Activated CD8-positive, alpha-beta T cell treated with anti-CD3 and anti-CD28 coated beads for 36 hours (primary cell): ENCODE data around the gene ZBTB16. TPM values are rescaled to one million over a fixed set of nuclear protein-coding genes. Genes with fewer than 3 reads are reported as not detected.

Experiments
- ATAC-seq: fragments of 200-7000 bp; cut with Tn5 transposase; one replicate; pipeline ENCODE4 v1.10.0; 2021; ENCODE audit warnings: mild to moderate bottlenecking, moderate library complexity
- CTCF ChIA-PET: fragments of 350-600 bp; sonication (Branson Sonifier 250); formaldehyde crosslinking; loops from one replicate; lab custom pipeline; 2021; ENCODE audit warnings: antibody characterized with exemption; lab: Charles Lee
- POLR2A ChIA-PET: fragments of 350-600 bp; sonication (Branson Sonifier 250); formaldehyde crosslinking; loops from one replicate; lab custom pipeline; 2021; ENCODE audit warnings: antibody characterized with exemption; lab: Charles Lee
- DNase-seq: peaks from one replicate; pipeline ENCODE4 v3.0.0-alpha.2; 2020
- H3K27ac Mint-ChIP-seq: one replicate; pipeline ENCODE4 v1.8.0; 2021; ENCODE audit warnings: mild to moderate bottlenecking, mixed read lengths
- H3K27me3 Mint-ChIP-seq: one replicate; pipeline ENCODE4 v1.8.0; 2021; ENCODE audit warnings: mixed read lengths
- H3K36me3 Mint-ChIP-seq: one replicate; pipeline ENCODE4 v1.8.0; 2021; ENCODE audit warnings: low read depth, mixed read lengths
- H3K4me1 Mint-ChIP-seq: one replicate; pipeline ENCODE4 v1.8.0; 2021; ENCODE audit warnings: low read depth, mixed read lengths
- H3K4me3 Mint-ChIP-seq: one replicate; pipeline ENCODE4 v1.8.0; 2021; ENCODE audit warnings: mild to moderate bottlenecking, moderate library complexity, mixed read lengths
- H3K9me3 Mint-ChIP-seq: one replicate; pipeline ENCODE4 v1.8.0; 2021; ENCODE audit warnings: mixed read lengths
- intact Hi-C: fragments of 100-400 bp; cut with micrococcal nuclease; formaldehyde crosslinking; loops from one replicate; pipeline ENCODE4 v1.10.0; 2022
- total RNA-seq, 2 experiments: library from RNA; stranded (reverse); gene quantifications; one replicate each; pipeline ENCODE4 v1.2.3, GENCODE V29; 2021
- TF ChIP-seq, protein P1 (sequence below): fragments of 200-600 bp; IDR thresholded peaks from one replicate; pipeline ENCODE4 v1.8.0; 2022; ENCODE audit warnings: antibody characterized with exemption, mild to moderate bottlenecking

Gene ZBTB16
- total RNA-seq, 2 experiments from 2014 or later = 9.5 to 10.1 TPM

DNA sequence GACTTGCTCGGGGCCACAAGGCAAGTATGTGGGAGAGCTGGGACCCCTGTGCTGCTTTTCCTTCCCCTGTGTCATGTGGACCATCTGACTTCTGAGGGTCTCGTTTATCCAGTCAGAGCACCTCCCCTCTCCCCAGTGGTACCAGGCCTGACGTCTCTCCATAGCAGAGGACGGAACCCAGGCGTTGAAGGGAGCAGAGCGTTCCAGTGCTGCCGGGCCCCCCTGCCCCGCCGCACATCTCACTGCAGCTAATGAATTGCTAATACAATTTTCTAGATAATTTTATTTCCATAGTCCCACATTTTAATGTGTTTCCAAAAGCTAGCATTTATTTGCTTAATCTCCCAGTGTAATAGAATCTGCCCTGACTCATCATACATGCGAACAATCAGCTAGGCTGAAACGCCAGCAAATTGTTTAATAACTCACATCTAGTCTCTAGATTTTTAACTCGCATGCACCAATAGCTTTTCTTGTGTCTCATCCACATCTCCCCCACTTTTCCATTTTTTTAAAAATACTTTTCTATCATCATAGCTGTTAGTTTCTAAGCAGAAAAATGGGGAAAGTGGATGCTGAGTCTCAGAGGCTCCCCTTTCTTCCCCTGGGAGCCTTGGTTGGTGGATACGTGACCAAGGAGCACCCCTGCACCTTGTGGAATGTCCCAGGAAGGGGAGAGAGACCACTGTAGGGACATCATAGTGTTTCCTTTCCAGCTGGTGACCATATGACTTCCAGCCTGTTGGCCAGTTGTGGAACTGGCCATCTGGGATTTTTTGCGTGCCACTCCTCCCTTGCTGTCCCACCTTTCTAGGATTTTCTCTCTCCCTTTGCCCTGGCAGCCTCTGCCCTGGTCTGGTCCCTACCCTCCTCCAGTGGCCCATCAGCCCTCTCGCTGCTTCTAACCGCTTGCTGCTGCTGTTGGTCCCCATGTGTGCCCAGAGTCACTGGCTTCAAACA is 178.1 kb downstream of the ZBTB16 start:
- ChIA-PET POLR2A (no interaction called here), CTCF (interaction anchor here (0.7 to 1.5 kb wide), 2 partner anchors 24 kb away, joined by 4 to 7 read pairs; no protein-coding TSS in a partner anchor)
- intact Hi-C loops = no loop called here
- Mint-ChIP-seq H3K27me3 (no peaks in the 10 kb centered on the region), H3K27ac (no peak overlapping the region), H3K9me3 (no peaks in the 10 kb centered on the region), H3K4me3 (no peak overlapping the region), H3K4me1 (peaks cover 1% of the 10 kb centered on the region), H3K36me3 (no peaks in the 10 kb centered on the region)
- ATAC-seq (no peak), DNase-seq (no peak)
- TF ChIP-seq, protein P1, sequence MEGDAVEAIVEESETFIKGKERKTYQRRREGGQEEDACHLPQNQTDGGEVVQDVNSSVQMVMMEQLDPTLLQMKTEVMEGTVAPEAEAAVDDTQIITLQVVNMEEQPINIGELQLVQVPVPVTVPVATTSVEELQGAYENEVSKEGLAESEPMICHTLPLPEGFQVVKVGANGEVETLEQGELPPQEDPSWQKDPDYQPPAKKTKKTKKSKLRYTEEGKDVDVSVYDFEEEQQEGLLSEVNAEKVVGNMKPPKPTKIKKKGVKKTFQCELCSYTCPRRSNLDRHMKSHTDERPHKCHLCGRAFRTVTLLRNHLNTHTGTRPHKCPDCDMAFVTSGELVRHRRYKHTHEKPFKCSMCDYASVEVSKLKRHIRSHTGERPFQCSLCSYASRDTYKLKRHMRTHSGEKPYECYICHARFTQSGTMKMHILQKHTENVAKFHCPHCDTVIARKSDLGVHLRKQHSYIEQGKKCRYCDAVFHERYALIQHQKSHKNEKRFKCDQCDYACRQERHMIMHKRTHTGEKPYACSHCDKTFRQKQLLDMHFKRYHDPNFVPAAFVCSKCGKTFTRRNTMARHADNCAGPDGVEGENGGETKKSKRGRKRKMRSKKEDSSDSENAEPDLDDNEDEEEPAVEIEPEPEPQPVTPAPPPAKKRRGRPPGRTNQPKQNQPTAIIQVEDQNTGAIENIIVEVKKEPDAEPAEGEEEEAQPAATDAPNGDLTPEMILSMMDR = no peak

DNA sequence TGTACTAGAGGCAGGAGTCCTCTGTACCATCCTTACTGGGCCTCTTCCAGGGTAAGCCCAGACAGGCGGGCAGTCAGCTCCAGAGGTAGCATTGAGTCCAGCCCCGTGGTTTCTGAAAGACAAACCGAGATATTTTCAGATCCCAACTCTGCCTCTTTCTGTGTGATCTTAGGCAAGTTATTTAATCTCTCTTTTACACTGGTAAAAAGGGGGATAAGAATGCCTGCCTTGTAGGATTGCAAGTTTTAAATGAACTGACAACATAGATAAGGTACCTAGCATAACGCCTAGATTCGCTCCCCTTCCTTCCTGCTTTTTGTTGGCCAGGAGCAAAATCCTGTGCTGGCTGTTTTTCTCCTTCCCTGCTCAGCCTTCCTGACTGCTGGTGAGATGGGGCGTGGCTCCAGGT is 180.2 kb downstream of the ZBTB16 start:
- H3K27me3 Mint-ChIP-seq = no peaks in the 10 kb centered on the region
- no peaks in the 10 kb centered on the region for H3K36me3 Mint-ChIP-seq
- ChIA-PET POLR2A (interaction anchor here (0.6 kb wide), 1 partner anchor 469 kb away, joined by 3 read pairs; no protein-coding TSS in a partner anchor), CTCF (no interaction called here)
- TF ChIP-seq, protein P1 = no peak
- no peaks in the 10 kb centered on the region for H3K9me3 Mint-ChIP-seq
- no peaks in the 10 kb centered on the region for H3K4me1 Mint-ChIP-seq
- H3K4me3 Mint-ChIP-seq = no peak overlapping the region
- H3K27ac Mint-ChIP-seq = no peak overlapping the region
- no peak for ATAC-seq
- intact Hi-C loops = no loop called here
- DNase-seq = no peak

DNA sequence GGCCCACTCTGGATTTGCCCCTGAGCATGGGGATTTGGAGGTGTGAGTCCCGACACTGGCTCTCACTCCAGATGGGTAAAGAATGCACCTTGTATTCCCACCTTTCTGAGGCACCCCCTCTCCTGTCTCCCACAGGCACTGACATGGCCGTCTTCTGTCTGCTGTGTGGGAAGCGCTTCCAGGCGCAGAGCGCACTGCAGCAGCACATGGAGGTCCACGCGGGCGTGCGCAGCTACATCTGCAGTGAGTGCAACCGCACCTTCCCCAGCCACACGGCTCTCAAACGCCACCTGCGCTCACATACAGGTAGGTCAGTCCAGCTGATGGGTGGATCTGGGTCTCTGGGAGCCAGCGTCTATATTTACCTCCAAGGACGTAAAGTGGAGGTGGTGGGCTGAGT is 182.5 kb downstream of the ZBTB16 start:
- no peak overlapping the region for H3K27ac Mint-ChIP-seq
- no peak overlapping the region for H3K4me3 Mint-ChIP-seq
- intact Hi-C loops = no loop called here
- TF ChIP-seq, protein P1 = no peak
- H3K36me3 Mint-ChIP-seq = no peaks in the 10 kb centered on the region
- no peak for ATAC-seq
- CTCF ChIA-PET = interaction anchor here (1.9 kb wide), 1 partner anchor 19 kb away, joined by 5 read pairs; no protein-coding TSS in a partner anchor
- H3K27me3 Mint-ChIP-seq = no peaks in the 10 kb centered on the region
- DNase-seq = no peak
- no peaks in the 10 kb centered on the region for H3K9me3 Mint-ChIP-seq
- POLR2A ChIA-PET = no interaction called here
- H3K4me1 Mint-ChIP-seq = no peaks in the 10 kb centered on the region

DNA sequence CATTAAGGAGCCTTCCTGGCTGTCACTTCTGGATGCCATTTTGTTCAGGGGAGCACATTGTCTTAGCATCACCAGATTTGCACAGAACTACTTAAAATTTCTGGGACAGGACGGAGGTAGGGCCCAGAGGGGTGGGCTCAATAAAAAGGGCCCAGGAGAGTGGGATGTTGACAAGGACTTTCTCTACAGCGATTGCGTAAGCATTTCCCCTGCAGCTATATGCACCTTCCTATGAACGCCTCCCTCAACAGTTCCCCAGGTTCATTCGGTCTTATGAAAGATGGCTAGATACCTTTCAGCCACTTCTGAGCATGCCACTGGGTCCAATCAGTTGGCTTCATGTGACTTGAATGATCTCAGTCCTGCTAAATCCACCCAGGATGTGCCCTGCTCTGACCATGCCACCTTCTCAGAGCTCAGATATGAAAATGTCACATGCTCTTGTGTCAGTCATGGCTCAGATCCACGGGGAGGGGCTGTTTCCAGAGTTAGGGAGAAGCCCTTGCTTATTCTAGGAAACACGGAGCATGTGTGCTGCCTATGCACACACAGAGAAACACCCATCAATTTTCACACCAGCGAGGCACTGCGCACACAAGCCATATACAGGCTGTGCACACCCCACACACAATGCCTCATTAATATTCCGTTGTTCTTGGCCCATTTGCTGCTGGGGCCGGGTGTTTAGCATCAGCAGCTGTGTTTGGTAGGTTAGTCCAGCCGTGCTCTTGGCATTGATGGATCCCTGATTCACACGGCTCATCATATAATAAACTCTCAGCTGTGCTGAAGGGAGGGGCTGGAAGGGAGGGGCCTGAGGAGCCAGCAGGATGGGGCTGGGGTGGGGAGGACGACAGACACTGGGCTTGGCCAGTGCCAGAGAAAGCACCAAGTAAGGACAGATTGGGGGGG is 184.2 kb downstream of the ZBTB16 start:
- ChIA-PET CTCF (interaction anchor here (1.0 kb wide), 1 partner anchor 17 kb away, joined by 3 read pairs; no protein-coding TSS in a partner anchor), POLR2A (no interaction called here)
- intact Hi-C loops = no loop called here
- Mint-ChIP-seq H3K36me3 (no peaks in the 10 kb centered on the region), H3K4me3 (no peak overlapping the region), H3K9me3 (no peaks in the 10 kb centered on the region), H3K27ac (no peak overlapping the region), H3K4me1 (no peaks in the 10 kb centered on the region), H3K27me3 (no peaks in the 10 kb centered on the region)
- TF ChIP-seq, protein P1 = no peak
- ATAC-seq = no peak
- no peak for DNase-seq
